ENCODE results near the gene GGA1.

The GGA1 gene

DNA sequence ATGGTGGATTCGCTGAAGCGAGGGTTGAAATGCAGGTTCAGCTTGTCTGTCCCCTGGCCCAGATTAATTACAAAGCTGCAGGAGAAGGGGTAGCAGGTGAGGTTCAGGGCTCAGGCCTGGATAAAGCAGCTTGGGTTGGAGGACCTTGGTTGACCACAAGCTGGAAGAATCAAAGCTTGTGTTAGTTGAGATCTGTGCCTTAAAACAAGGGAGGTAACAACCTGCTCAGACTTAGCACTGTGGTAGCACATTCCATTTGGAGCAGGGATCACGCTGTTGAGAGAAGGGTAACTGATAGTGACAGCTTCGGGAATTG is 38.0 kb upstream of the GGA1 start:
- Histone ChIP-seq H3K79me2 (ENCODE audit: low read length) (no peaks in the 10 kb centered on the region), H3K9ac (ENCODE audit: low read length) (no peak overlapping the region), H3K9me2 (replicated peaks; ENCODE audit: insufficient read depth, low read length) (no peaks in the 10 kb centered on the region), H3K36me3 (replicated peaks; ENCODE audit: insufficient read depth, low read length) (no peaks in the 10 kb centered on the region), H4K20me1 (ENCODE audit: insufficient read depth, low read length) (no peaks in the 10 kb centered on the region), H3F3A (ENCODE audit: insufficient read depth, low read length) (no peaks in the 10 kb centered on the region), H3K9me3 (replicated peaks; ENCODE audit: insufficient read depth, low read length) (no peaks in the 10 kb centered on the region), H3K4me1 (ENCODE audit: low read length) (peaks cover 10% of the 10 kb centered on the region), H3K27ac (ENCODE audit: low read length) (no peak overlapping the region), H3K4me2 (ENCODE audit: low read depth, low read length) (no peak overlapping the region), H2AFZ (ENCODE audit: low read length) (no peak overlapping the region), H3K4me3 (ENCODE audit: low read length) (no peak overlapping the region), H3K27me3 (replicated peaks; ENCODE audit: insufficient read depth, low read length) (peaks cover 24% of the 10 kb centered on the region)
- TF ChIP-seq EZH2 (optimal IDR thresholded peaks at IDR 0.05; ENCODE audit: low read depth, low read length) (no peak), EZH2phosphoT487 (IDR thresholded peaks at IDR 0.05; ENCODE audit: low read length) (no peak)
- TF ChIP-seq, protein P1, sequence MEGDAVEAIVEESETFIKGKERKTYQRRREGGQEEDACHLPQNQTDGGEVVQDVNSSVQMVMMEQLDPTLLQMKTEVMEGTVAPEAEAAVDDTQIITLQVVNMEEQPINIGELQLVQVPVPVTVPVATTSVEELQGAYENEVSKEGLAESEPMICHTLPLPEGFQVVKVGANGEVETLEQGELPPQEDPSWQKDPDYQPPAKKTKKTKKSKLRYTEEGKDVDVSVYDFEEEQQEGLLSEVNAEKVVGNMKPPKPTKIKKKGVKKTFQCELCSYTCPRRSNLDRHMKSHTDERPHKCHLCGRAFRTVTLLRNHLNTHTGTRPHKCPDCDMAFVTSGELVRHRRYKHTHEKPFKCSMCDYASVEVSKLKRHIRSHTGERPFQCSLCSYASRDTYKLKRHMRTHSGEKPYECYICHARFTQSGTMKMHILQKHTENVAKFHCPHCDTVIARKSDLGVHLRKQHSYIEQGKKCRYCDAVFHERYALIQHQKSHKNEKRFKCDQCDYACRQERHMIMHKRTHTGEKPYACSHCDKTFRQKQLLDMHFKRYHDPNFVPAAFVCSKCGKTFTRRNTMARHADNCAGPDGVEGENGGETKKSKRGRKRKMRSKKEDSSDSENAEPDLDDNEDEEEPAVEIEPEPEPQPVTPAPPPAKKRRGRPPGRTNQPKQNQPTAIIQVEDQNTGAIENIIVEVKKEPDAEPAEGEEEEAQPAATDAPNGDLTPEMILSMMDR (IDR thresholded peaks at IDR 0.05; ENCODE audit: low read length) = no peak
- no peak for DNase-seq

- Histone ChIP-seq H3K9ac (ENCODE audit: low read length) (no peak overlapping the region), H3K36me3 (replicated peaks; ENCODE audit: insufficient read depth, low read length) (no peaks in the 10 kb centered on the region), H3K4me2 (ENCODE audit: low read depth, low read length) (no peak overlapping the region), H3K27ac (ENCODE audit: low read length) (no peak overlapping the region), H2AFZ (ENCODE audit: low read length) (no peak overlapping the region), H4K20me1 (ENCODE audit: insufficient read depth, low read length) (no peaks in the 10 kb centered on the region), H3K9me2 (replicated peaks; ENCODE audit: insufficient read depth, low read length) (no peaks in the 10 kb centered on the region), H3K4me3 (ENCODE audit: low read length) (no peak overlapping the region), H3F3A (ENCODE audit: insufficient read depth, low read length) (no peaks in the 10 kb centered on the region), H3K4me1 (ENCODE audit: low read length) (peaks cover 8% of the 10 kb centered on the region), H3K27me3 (replicated peaks; ENCODE audit: insufficient read depth, low read length) (peaks cover 27% of the 10 kb centered on the region), H3K9me3 (replicated peaks; ENCODE audit: insufficient read depth, low read length) (no peaks in the 10 kb centered on the region), H3K79me2 (ENCODE audit: low read length) (no peaks in the 10 kb centered on the region)
- TF ChIP-seq EZH2phosphoT487 (IDR thresholded peaks at IDR 0.05; ENCODE audit: low read length) = no peak
- TF ChIP-seq EZH2 (optimal IDR thresholded peaks at IDR 0.05; ENCODE audit: low read depth, low read length) = no peak
- TF ChIP-seq, protein P1 (IDR thresholded peaks at IDR 0.05; ENCODE audit: low read length) = no peak
- DNase-seq = no peak
Measured at GRCh38 chr22:37571258-37571991, 37.2 kb upstream of the GGA1 start.

GRCh38 chr22:37571992-37572373 is 36.7 kb upstream of the GGA1 start:
- H3K9me2 ChIP-seq (replicated peaks; ENCODE audit: insufficient read depth, low read length) = no peaks in the 10 kb centered on the region
- no peaks in the 10 kb centered on the region for H3K9me3 ChIP-seq (replicated peaks; ENCODE audit: insufficient read depth, low read length)
- peaks cover 31% of the 10 kb centered on the region for H3K27me3 ChIP-seq (replicated peaks; ENCODE audit: insufficient read depth, low read length)
- TF ChIP-seq, protein P1 (IDR thresholded peaks at IDR 0.05; ENCODE audit: low read length) = no peak
- TF ChIP-seq EZH2phosphoT487 (IDR thresholded peaks at IDR 0.05; ENCODE audit: low read length) (no peak), EZH2 (optimal IDR thresholded peaks at IDR 0.05; ENCODE audit: low read depth, low read length) (no peak)
- H3K4me2 ChIP-seq (ENCODE audit: low read depth, low read length) = no peak overlapping the region
- H3K4me1 ChIP-seq (ENCODE audit: low read length) = peaks cover 2% of the 10 kb centered on the region
- no peak overlapping the region for H3K27ac ChIP-seq (ENCODE audit: low read length)
- H3K4me3 ChIP-seq (ENCODE audit: low read length) = no peak overlapping the region
- DNase-seq = no peak
- H3F3A ChIP-seq (ENCODE audit: insufficient read depth, low read length) = no peaks in the 10 kb centered on the region
- no peak overlapping the region for H3K9ac ChIP-seq (ENCODE audit: low read length)
- no peaks in the 10 kb centered on the region for H3K79me2 ChIP-seq (ENCODE audit: low read length)
- no peaks in the 10 kb centered on the region for H4K20me1 ChIP-seq (ENCODE audit: insufficient read depth, low read length)
- H3K36me3 ChIP-seq (replicated peaks; ENCODE audit: insufficient read depth, low read length) = no peaks in the 10 kb centered on the region
- H2AFZ ChIP-seq (ENCODE audit: low read length) = no peak overlapping the region
